Body of pancreas (tissue), 4 donors: ENCODE data around the gene GPR26.

Experiments
- POLR2A ChIP-seq, 3 donors: fragments of 450-650 bp; IDR thresholded peaks; one replicate each; pipeline ENCODE4 v1.6.1; 2016; ENCODE audit warnings: antibody characterized with exemption in 3 of 3, mild to moderate bottlenecking in 2 of 3
- TF ChIP-seq, protein P1 (sequence below), 7 experiments: fragments of 450-650 bp in 4 of 7; fragments of 200-600 bp in 3 of 7; sonication (generic) in 3 of 7; IDR thresholded peaks; one replicate each; pipeline ENCODE4 v1.5.1; 2016 to 2019; ENCODE audit warnings: antibody characterized with exemption in 7 of 7

DNA sequence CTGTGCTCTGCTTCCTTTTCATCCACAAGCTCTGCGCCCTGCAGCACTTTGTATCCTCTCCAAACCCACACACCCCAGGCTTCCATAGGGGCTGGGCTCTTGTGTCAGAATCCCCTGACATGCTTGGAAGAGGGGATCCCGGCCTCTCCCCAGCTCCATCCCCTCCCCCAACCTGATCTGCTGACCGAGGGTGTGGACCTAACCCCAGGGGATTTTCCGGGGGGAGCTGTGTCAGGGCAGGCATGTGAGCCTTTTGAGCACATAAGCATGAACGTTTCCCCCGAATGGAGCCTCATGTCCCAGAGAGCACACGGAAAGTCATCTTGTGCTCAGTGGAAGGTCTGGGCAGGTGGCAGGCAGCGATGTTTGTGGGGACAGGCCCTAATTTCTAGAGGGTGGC is 17.7 kb downstream of the GPR26 start:
- TF ChIP-seq, protein P1, sequence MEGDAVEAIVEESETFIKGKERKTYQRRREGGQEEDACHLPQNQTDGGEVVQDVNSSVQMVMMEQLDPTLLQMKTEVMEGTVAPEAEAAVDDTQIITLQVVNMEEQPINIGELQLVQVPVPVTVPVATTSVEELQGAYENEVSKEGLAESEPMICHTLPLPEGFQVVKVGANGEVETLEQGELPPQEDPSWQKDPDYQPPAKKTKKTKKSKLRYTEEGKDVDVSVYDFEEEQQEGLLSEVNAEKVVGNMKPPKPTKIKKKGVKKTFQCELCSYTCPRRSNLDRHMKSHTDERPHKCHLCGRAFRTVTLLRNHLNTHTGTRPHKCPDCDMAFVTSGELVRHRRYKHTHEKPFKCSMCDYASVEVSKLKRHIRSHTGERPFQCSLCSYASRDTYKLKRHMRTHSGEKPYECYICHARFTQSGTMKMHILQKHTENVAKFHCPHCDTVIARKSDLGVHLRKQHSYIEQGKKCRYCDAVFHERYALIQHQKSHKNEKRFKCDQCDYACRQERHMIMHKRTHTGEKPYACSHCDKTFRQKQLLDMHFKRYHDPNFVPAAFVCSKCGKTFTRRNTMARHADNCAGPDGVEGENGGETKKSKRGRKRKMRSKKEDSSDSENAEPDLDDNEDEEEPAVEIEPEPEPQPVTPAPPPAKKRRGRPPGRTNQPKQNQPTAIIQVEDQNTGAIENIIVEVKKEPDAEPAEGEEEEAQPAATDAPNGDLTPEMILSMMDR (IDR thresholded peaks at IDR 0.05) = no peak
- no peak for TF ChIP-seq POLR2A (IDR thresholded peaks at IDR 0.05)
